ENCODE data around the gene SAMD4B. TPM values are rescaled to one million over a fixed set of nuclear protein-coding genes. Genes with fewer than 3 reads are reported as not detected.

Gene SAMD4B
- total and polyA plus RNA-seq, 2 of the 8 experiments (the other 6 are each of a cell fraction or from before 2014, with no cell fraction given), result 137 to 158 TPM

- TF ChIP-seq SIRT6 (IDR thresholded peaks at IDR 0.05; ENCODE audit: low read length), result no peak
- no peak for TF ChIP-seq MAX (IDR thresholded peaks at IDR 0.05)
- TF ChIP-seq EGR1 (IDR thresholded peaks at IDR 0.05; ENCODE audit: borderline replicate concordance, low read depth, low read length), result no peak
Observed at GRCh38 chr19:39299404-39299803, 42.8 kb upstream of the SAMD4B start (continued).

All from H1 (cell line).